Measurements from ENCODE around the gene MGAT5.

- no peak for TF ChIP-seq CTCF (IDR thresholded peaks at IDR 0.05)
- no peak for TF ChIP-seq POLR2A (IDR thresholded peaks at IDR 0.05)
- TF ChIP-seq EP300 (IDR thresholded peaks at IDR 0.05): no peak
Measured at GRCh38 chr2:134463699-134464022, 209.8 kb downstream of the MGAT5 start.
